SK-N-SH (cell line): ENCODE data around the gene NTM. TPM values are rescaled to one million over a fixed set of nuclear protein-coding genes. Genes with fewer than 3 reads are reported as not detected.

ENCODE experiments used
- CTCF ChIA-PET: fragments of 300-600, 350-600 bp; formaldehyde crosslinking; extraction: SDS; loops from one replicate; lab custom pipeline; 2021; lab: Yijun Ruan, JAX
- POLR2A ChIA-PET: fragments of 350-600 bp; sonication (Branson Sonifier 250); formaldehyde crosslinking; extraction: SDS; loops from one replicate; lab custom pipeline; 2020; ENCODE audit warnings: antibody characterized with exemption, inconsistent platforms; lab: Yijun Ruan, JAX
- DNase-seq: peaks from one replicate; pipeline ENCODE4 v3.0.0; 2012
- H2AFZ ChIP-seq: fragments of 200-600 bp; sonication (generic); 2 replicates; pipeline ENCODE4 v1.8.1; 2016; ENCODE audit warnings: antibody characterized with exemption, mild to moderate bottlenecking, low read depth
- H3F3A ChIP-seq: fragments of 200-600 bp; sonication (generic); replicated peaks from 2 replicates; pipeline ENCODE3; 2016; ENCODE audit warnings: antibody characterized with exemption, mild to moderate bottlenecking; ENCODE audit not compliant: insufficient read depth
- H3K27ac ChIP-seq, 2 experiments: fragments of 200-500 bp in 1 of 2; fragments of 200-600 bp in 1 of 2; sonication (Bioruptor generic) in 1 of 2; sonication (generic), shearing (Covaris generic) in 1 of 2; 2 replicates each; pipeline versions ENCODE4 v1.5.1 to v1.6.1; 2014 to 2016; ENCODE audit warnings: low read depth in 2 of 2, inconsistent platforms in 1 of 2, low read length in 1 of 2, mild to moderate bottlenecking in 1 of 2, mixed read lengths in 1 of 2
- H3K27me3 ChIP-seq: fragments of 200-600 bp; sonication (generic), shearing (Covaris generic); 2 replicates; pipeline ENCODE4 v1.6.1; 2016; ENCODE audit warnings: mixed run types; ENCODE audit not compliant: insufficient read depth
- H3K36me3 ChIP-seq, 2 experiments: fragments of 200-500 bp in 1 of 2; fragments of 200-600 bp in 1 of 2; sonication (Bioruptor generic) in 1 of 2; sonication (generic) in 1 of 2; replicated peaks in 1 of 2; 2 replicates each; pipeline versions ENCODE3 to v1.5.1; 2014 to 2016; ENCODE audit warnings: low read length in 1 of 2, mild to moderate bottlenecking in 1 of 2; ENCODE audit not compliant: insufficient read depth in 2 of 2, control insufficient read depth in 1 of 2
- H3K4me1 ChIP-seq, 2 experiments: fragments of 200-500 bp in 1 of 2; fragments of 200-600 bp in 1 of 2; sonication (Bioruptor generic) in 1 of 2; sonication (generic), shearing (Covaris generic) in 1 of 2; 2 replicates each; pipeline versions ENCODE4 v1.5.1 to v1.6.1; 2014 to 2016; ENCODE audit warnings: low read depth in 1 of 2, low read length in 1 of 2, mixed run types in 1 of 2; ENCODE audit not compliant: insufficient read depth in 2 of 2, control insufficient read depth in 1 of 2
- H3K4me2 ChIP-seq: fragments of 200-600 bp; sonication (generic), shearing (Covaris generic); 2 replicates; pipeline ENCODE4 v1.6.1; 2017; ENCODE audit warnings: mixed run types
- H3K4me3 ChIP-seq, 2 experiments: fragments of 200-500 bp in 1 of 2; fragments of 200-600 bp in 1 of 2; sonication (Bioruptor generic) in 1 of 2; sonication (generic), shearing (Covaris generic) in 1 of 2; 2 replicates each; pipeline versions ENCODE4 v1.5.1 to v1.8.1; 2014 to 2016; ENCODE audit warnings: low read depth in 2 of 2, inconsistent platforms in 1 of 2, low read length in 1 of 2, mild to moderate bottlenecking in 1 of 2, mixed read lengths in 1 of 2, moderate library complexity in 1 of 2
- H3K79me2 ChIP-seq: fragments of 200-600 bp; sonication (generic); 2 replicates; pipeline ENCODE4 v1.8.1; 2017; ENCODE audit warnings: mild to moderate bottlenecking; ENCODE audit not compliant: insufficient read depth
- H3K9ac ChIP-seq: fragments of 200-600 bp; sonication (generic); 2 replicates; pipeline ENCODE4 v1.6.1; 2017; ENCODE audit warnings: mixed run types
- H3K9me2 ChIP-seq: fragments of 200-600 bp; sonication (generic); 2 replicates; pipeline ENCODE4 v1.6.1; 2017; ENCODE audit warnings: mixed run types
- H3K9me3 ChIP-seq: fragments of 200-600 bp; sonication (generic); 2 replicates; pipeline ENCODE4 v1.6.1; 2017; ENCODE audit warnings: mixed run types, mild to moderate bottlenecking, moderate library complexity
- H4K20me1 ChIP-seq: fragments of 200-600 bp; sonication (generic); 2 replicates; pipeline ENCODE4 v1.6.1; 2017; ENCODE audit warnings: mild to moderate bottlenecking, mixed run types; ENCODE audit not compliant: insufficient read depth
- CHD2 ChIP-seq: fragments of 150-350 bp; IDR thresholded peaks from 2 replicates; pipeline ENCODE4 v1.6.1; 2018; ENCODE audit warnings: low read length; ENCODE audit not compliant: partially characterized antibody
- ELF1 ChIP-seq: IDR thresholded peaks from 2 replicates; pipeline ENCODE4 v1.4.0; 2012
- EP300 ChIP-seq, 2 experiments: IDR thresholded peaks; 2 replicates each; pipeline versions ENCODE4 v1.4.0 to v1.6.1; 2012; ENCODE audit warnings: borderline replicate concordance in 1 of 2, low read depth in 1 of 2, low read length in 1 of 2
- FOXJ3 ChIP-seq: sonication (generic); formaldehyde crosslinking; IDR thresholded peaks from 2 replicates; pipeline ENCODE4 v1.5.1; 2020; ENCODE audit warnings: mild to moderate bottlenecking, missing genetic modification reagents
- FOXM1 ChIP-seq: IDR thresholded peaks from 2 replicates; pipeline ENCODE4 v1.4.0; 2012; ENCODE audit warnings: low read depth, mild to moderate bottlenecking
- MAX ChIP-seq: IDR thresholded peaks from 2 replicates; pipeline ENCODE4 v1.4.0; 2012; ENCODE audit warnings: low read depth
- MXI1 ChIP-seq: IDR thresholded peaks from 2 replicates; pipeline ENCODE4 v1.6.1; 2012; ENCODE audit warnings: mild to moderate bottlenecking, low read depth, low read length, improper control_type of control experiment
- POLR2AphosphoS5 ChIP-seq: IDR thresholded peaks from 2 replicates; pipeline ENCODE4 v1.6.1; 2012; ENCODE audit warnings: low read depth, low read length
- REST ChIP-seq: IDR thresholded peaks from 2 replicates; pipeline ENCODE4 v1.6.1; 2012; ENCODE audit warnings: mild to moderate bottlenecking, low read depth, low read length, moderate library complexity
- RFX5 ChIP-seq: IDR thresholded peaks from 2 replicates; pipeline ENCODE4 v1.6.1; 2012; ENCODE audit warnings: mild to moderate bottlenecking, improper control_type of control experiment, low read length
- RXRA ChIP-seq: IDR thresholded peaks from 2 replicates; pipeline ENCODE4 v1.4.0; 2012; ENCODE audit warnings: low read depth, mild to moderate bottlenecking, borderline replicate concordance
- SMC3 ChIP-seq: IDR thresholded peaks from 2 replicates; pipeline ENCODE4 v1.6.1; 2012; ENCODE audit warnings: low read depth, low read length, improper control_type of control experiment
- TAF1 ChIP-seq: IDR thresholded peaks from 2 replicates; pipeline ENCODE4 v1.6.1; 2012; ENCODE audit warnings: low read depth, mild to moderate bottlenecking, low read length, moderate library complexity, borderline replicate concordance
- TEAD4 ChIP-seq: IDR thresholded peaks from 2 replicates; pipeline ENCODE4 v1.4.0; 2012; ENCODE audit warnings: mild to moderate bottlenecking, borderline replicate concordance; ENCODE audit not compliant: insufficient read depth
- USF1 ChIP-seq: IDR thresholded peaks from 2 replicates; pipeline ENCODE4 v1.4.0; 2012; ENCODE audit warnings: low read depth, borderline replicate concordance
- WGBS: methylation state at CpG from one replicate; pipeline ENCODE4 v1.1.6; 2017; ENCODE audit warnings: low lambda C conversion rate; 5-methylcytosine and 5-hydroxymethylcytosine counted together
- polyA plus RNA-seq, 3 experiments: library from polyadenylated mRNA; depleted of rRNA; stranded (reverse); fragments of >200 nt; gene quantifications; 2 replicates each; pipeline ENCODE4 v1.2.3, GENCODE V29; 2012

Gene NTM
- polyA plus RNA-seq, 1 of the 3 experiments (the other 2 are of a cell fraction), result 20.0 TPM

GRCh38 chr11:131704682-131705081 is 334.3 kb downstream of the NTM start:
- Histone ChIP-seq H3K36me3 (no peaks in the 10 kb centered on the region), H4K20me1 (no peaks in the 10 kb centered on the region), H3K9me3 (no peaks in the 10 kb centered on the region), H3K4me3 (no peak overlapping the region), H2AFZ (no peak overlapping the region), H3K9me2 (no peaks in the 10 kb centered on the region), H3K4me1 (peaks cover 0 to 3% of the 10 kb centered on the region in 2 experiments; a peak in 2 of 4 replicates), H3K9ac (no peak overlapping the region), H3K27ac (no peak overlapping the region), H3K79me2 (no peaks in the 10 kb centered on the region), H3F3A (no peaks in the 10 kb centered on the region), H3K27me3 (no peaks in the 10 kb centered on the region; the same call in 1 of the 2 replicates), H3K4me2 (no peak overlapping the region)
- no peak for DNase-seq
- POLR2A ChIA-PET, result no interaction called here
- CTCF ChIA-PET, result interaction anchor here (0.8 to 3.0 kb wide), 4 partner anchors 10 to 44 kb away, joined by 3 to 15 read pairs (median 6); no protein-coding TSS in a partner anchor
- WGBS, result 56% methylated on average over 2 of the region's 2 CpGs
- TF ChIP-seq REST (no peak), CHD2 (no peak), TAF1 (no peak), POLR2AphosphoS5 (no peak), MAX (no peak), USF1 (no peak)

- H3F3A ChIP-seq, result no peaks in the 10 kb centered on the region
- CTCF ChIA-PET, result interaction anchor here (0.7 kb wide), 1 partner anchor 67 kb away, joined by 3 read pairs; no protein-coding TSS in a partner anchor
- H3K9me3 ChIP-seq, result no peaks in the 10 kb centered on the region
- WGBS, result 20% methylated on average over 2 of the region's 2 CpGs
- no peak overlapping the region for H3K27ac ChIP-seq
- POLR2A ChIA-PET, result no interaction called here
- no peaks in the 10 kb centered on the region for H3K79me2 ChIP-seq
- no peaks in the 10 kb centered on the region; the same call in 1 of the 2 replicates for H3K27me3 ChIP-seq
- no peaks in the 10 kb centered on the region for H3K36me3 ChIP-seq
- TF ChIP-seq SMC3 (no peak), TEAD4 (no peak), MXI1 (no peak), FOXM1 (no peak), POLR2AphosphoS5 (no peak), RXRA (no peak), EP300 (IDR thresholded peaks at IDR 0.05; ENCODE audit: borderline replicate concordance in 1 of 2, low read depth in 1 of 2, low read length in 1 of 2) (no peak), RFX5 (no peak), REST (no peak), FOXJ3 (no peak), ELF1 (no peak)
- H3K9ac ChIP-seq, result no peak overlapping the region
- H3K9me2 ChIP-seq, result no peaks in the 10 kb centered on the region
- H4K20me1 ChIP-seq, result no peaks in the 10 kb centered on the region
- H2AFZ ChIP-seq, result no peak overlapping the region
- no peak for DNase-seq
- no peak overlapping the region for H3K4me2 ChIP-seq
- H3K4me3 ChIP-seq, result no peak overlapping the region
- H3K4me1 ChIP-seq, result no peaks in the 10 kb centered on the region
Observed at GRCh38 chr11:131710511-131710910, 340.1 kb downstream of the NTM start.
